ENCODE measurements around the gene FERMT2.
"Not testable (repeated sequence)": the region's sequence is repeated elsewhere in the genome, so short reads cannot be mapped to it uniquely, and the experiment has no call there.

Gene FERMT2

GRCh38 chr14:52937869-52938268 is 13.0 kb downstream of the FERMT2 start:
- DNase-seq = no peak

DNA sequence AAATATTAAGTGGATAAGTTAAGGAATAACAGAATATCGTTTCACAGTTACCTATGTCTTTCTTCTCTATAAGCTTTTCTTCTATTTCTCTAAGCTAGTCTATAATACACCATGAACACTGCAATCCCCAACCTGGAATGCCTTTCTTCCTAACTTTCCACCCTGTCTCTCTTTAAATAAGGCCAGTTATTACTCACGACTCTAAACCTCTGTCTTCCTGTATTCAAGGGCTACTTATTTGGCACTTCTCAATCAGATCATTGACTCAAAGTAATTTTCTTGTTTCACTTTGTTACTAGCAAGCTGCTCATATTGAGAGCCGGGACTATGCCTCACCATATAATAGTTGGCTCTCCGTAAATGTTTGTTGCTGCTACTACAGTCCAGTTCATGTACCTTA is 13.5 kb downstream of the FERMT2 start:
- DNase-seq = no peak

DNA sequence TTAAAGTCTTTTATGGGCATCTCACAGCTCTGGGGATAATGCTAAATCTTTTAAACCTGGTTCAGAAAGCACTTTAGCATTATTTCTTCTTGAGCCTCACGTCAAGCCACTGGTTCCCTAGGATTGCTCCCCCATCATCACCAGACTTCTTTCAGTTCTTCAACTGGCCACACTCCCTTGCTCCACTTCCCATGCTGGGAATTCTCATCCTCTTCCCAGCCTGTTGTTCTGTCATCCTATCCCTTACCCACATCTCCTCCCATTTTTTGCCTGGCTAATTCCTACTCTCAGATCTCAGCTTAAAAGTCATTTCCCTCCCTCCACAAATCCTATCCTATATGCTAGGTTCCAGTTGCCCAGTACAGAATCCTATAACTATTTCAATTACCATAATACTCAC is 14.4 kb downstream of the FERMT2 start:
- no peak for DNase-seq

- DNase-seq = no peak
These were observed 15.0 kb downstream of the FERMT2 start for GRCh38 chr14:52935833-52936232.

DNA sequence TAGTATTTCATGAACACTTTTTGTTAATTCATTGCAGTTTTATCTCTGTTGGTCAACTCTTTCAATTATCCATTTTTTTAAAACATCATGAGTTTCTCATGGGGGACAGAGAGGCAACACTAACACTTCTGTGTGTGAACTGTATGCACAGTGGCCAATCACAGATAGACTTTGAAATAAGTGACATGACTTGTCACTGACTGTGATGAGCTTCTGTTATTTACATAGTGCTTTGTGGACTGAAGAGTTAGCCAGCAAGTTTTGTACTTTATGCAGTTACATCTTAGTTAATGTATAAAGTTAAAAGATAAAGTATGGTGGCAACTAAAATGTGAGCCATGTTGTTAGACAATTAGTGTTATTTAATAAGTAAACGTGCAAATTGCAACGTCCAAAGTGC is 16.1 kb downstream of the FERMT2 start:
- no peak for DNase-seq

DNA sequence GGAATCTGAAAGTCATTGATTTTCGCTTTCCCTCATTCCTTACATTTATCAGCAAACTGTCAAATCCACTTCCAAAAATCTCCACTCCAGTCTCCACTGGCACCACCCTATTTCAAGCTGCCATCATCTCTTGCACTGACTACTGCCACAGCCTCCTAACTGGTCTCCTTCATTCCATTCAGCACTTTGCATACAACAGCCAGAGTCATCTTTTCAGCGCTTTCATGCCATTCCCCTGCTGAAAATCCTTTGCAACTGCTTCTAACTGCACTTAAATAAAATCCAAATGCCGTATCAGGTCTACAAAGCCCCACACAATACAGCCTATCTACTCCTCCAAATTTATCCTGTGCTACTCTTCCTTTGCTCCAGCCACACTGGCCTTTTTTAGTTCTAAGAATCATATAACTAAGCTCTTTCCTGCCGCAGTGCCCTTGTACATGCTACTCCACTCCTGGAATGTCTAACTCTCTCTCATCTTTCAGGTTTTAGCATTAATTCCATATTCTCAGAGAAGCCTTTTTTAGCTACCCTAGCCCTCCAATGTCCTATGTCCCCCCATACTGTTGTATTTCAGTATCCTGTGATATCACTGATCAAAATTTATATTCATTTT is 21.6 kb downstream of the FERMT2 start:
- no peak for DNase-seq

DNA sequence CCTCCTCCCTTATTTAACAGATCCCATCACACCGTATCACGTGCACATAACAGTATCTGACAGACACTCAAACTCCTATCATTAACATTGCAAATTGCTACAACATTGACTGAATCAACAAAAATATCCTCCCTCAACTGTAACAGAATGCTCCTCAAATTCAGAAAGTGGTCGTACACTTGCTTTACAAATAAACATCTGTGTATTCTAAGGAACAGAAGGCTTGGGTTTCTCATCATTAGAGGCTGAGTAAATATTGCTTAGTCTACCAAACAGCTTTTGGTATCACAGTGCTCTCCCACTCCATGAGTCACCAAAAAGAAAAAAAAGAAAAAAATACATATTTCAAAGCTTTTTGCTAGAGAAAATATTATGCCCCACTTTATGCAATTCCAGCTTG is 23.9 kb downstream of the FERMT2 start:
- no peak for DNase-seq

DNA sequence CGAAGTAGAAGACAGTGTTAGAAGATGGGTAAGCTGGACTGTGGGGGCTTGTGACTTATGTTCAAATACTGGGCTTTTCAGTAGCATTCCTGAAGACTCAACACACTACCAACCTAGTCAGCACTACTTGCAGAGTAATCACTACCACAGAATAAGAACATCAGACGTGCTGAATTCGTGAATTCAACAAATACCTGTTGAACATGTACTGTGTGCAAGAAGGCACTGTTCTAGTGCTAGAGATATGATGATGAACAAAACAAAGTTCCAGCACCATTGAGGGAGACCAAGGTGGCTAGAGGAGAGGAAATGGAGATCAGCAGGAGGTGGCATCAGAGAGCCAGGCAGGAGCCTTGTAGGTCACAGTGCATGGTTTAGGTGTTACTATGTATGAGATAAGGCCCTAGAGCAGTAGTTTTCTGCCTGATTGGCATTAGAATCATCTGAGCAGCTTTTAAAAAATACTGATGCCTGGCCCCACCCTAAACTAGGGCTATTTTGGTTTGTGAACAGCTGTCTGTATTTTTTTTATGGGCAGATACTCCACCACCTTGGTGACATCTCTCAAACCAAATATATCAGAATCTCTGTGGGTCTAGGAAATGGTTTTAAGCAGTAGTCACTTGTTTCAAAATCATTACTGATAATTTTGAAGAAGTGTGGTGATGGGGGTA is 26.8 kb downstream of the FERMT2 start:
- no peak for DNase-seq

DNA sequence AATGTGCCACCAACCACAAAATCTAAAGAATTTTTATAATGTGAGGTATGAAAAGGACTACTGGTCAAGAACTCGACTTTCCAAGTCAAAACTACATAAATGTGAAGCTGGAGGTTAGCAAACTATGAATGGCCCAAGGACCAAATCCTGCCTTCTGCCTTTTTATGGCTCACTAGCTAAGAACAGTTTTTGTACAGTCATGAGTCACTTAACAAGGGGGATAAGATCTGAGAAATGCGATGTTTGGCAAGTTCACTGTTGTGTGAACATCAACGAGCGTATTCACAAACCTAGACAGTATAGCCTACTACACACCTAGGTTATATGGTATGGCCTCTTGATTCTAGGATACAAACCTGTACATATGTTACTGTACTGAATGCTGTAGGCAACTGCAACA is 28.2 kb downstream of the FERMT2 start:
- no peak for DNase-seq

DNA sequence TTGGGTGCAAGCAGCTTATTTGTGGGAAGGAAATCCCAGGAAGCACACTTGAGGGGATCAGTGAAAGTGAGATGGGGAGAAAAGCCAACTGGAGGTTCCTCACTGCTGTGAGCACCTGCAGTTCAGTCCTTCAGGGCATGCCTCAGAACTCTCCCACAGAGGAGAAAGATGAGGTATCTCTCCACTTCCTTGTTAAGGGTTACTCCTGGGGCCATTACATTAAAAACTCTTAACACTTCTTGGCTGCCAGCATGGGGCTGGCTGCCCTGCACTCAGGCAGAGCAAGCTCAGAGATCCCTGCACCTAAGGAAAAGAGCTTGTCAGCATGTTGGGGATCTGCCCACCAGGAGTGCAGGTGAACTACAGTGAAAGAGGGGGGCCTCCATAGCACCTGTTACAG is 28.8 kb downstream of the FERMT2 start:
- DNase-seq = no peak

DNA sequence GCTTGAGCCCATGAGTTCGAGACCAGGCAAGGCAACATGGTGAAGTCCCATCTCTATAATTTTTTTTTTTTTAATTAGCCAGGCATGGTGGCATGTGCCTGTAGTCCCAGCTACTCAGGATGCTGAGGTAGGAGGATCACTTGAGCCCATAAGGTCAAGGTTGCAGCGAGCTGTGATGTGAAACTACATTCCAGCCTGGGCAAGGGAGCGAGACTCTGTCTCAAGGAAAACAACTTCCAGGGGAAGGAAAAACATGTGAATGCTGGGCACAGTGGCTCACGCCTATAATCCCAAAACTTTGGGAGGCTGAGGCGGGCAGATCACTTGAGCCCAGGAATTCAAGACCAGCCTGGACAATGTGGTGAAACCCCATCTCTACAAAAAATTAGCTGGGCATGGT is 30.4 kb downstream of the FERMT2 start:
- not testable (repeated sequence) for DNase-seq

DNA sequence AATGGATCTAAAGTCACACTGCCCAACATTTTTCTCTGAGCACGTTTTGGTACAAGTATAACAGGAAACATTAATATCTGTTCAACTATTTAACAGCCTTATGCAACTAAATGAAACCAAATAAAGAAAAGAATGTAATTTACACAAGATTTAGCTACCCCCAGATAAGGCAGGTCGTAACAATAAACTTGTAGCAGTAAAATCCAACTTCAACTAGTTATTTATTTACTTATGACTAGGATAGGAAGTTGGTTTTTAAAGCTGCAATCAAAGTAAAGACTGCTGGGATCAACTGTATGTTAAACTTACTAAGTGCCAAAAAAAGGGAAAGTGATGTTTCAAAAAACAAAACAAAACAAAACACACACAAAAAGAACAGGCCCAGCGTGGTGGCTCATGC is 30.9 kb downstream of the FERMT2 start:
- no peak for DNase-seq

DNA sequence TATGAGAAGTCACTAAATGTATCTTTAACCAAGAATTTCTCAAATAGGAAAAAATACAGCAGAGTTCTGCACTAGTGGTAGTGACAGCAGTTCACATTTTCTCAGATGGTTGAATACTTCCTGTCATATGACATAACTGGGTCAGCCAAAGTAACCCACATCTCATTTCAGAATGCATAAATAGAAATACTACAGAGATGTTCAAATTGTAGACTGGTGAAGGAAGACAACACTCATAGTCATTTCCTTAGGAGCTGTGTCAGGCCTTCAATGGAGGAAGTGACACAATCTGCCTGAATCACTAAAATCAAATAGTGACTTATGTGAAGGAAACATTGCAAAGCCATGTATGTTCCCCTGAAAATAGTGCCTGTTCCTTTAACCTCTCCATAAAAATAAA is 32.4 kb downstream of the FERMT2 start:
- no peak for DNase-seq

DNA sequence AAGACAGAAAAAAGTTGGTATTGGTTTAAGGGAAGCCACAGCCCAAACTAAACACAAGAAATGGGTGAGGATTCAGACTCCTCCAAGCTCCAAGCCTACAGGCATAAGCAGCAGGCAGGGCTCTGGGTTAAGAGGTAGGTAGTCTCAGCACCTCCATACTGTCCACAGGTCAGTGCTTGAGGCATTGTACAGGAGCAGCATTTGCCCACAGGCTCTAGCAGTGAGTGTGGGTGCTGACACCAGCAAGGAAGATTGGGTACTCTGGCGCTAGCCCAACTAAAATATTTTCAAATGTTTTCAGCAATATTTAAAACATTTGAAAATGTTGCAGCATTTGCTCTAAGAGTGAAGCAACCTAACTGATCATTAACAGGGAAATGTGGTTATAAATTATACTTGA is 33.1 kb downstream of the FERMT2 start:
- DNase-seq = no peak

DNA sequence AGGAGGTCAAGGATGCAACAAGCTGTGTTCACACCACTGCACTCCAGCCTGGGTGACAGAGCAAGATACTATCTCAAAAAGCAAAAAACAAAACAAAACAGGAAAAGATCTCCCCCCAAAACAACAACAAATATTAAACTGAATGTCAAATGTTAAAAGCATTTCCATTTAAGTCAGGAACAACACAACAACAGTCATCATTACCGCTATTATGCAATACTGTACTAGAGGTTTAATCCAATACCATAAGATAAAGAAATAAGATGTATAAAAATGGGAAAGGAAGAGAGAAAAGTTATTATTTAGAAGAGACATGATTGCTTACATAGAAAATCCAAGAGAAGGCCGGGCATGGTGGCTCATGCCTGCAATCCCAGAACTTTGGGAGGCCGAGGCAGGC is 36.6 kb downstream of the FERMT2 start:
- DNase-seq = no peak

GRCh38 chr14:52913271-52913670 is 37.6 kb downstream of the FERMT2 start:
- no peak for DNase-seq

- DNase-seq = no peak
These were observed 38.9 kb downstream of the FERMT2 start for GRCh38 chr14:52911904-52912303.

GRCh38 chr14:52910572-52910971 is 40.3 kb downstream of the FERMT2 start:
- no peak for DNase-seq

DNA sequence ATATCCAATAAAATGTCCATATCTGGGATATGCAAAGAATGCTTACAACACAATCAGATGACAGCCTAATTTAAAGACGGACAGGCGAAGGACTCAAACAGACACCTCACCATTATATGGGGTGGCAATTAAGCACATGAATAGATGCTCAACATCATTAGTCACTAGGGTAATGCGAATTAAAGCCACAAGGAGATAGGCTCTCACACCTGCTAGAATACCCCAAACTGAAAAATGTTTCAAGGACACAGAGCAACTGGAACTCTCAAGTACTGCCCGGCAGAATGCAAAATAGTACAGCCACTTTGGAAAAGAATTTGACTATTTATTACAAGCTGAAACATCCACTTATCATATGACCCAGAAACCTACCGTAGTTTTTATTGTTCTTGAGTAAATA is 42.9 kb downstream of the FERMT2 start:
- DNase-seq = no peak

- DNase-seq = no peak
These were observed 44.7 kb downstream of the FERMT2 start for GRCh38 chr14:52906141-52906601.

GRCh38 chr14:52902971-52903619 is 47.8 kb downstream of the FERMT2 start:
- no peak for DNase-seq

- DNase-seq = no peak
These were observed 49.4 kb downstream of the FERMT2 start for GRCh38 chr14:52901357-52901980.

GRCh38 chr14:52900731-52901130 is 50.1 kb downstream of the FERMT2 start:
- no peak for DNase-seq

DNA sequence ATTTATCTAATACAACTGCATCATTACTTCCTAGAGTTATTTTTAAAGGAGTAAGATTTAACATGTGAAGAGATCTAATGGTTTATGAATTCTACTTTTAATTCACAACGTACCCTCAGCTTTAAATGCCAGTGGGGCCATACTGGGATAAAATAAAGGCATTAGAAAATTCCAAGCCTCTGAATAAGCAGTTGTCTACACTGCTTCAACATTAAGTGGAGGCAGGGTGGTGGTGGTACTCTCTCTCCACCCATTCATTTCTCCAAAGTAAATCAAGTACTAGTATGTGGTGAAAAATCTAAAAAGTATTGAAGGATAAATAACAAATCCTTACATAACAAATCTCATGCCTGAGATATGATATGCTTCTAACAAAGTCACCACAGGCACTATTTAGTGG is 52.4 kb downstream of the FERMT2 start:
- DNase-seq = no peak
